ENCODE data around the gene NEXMIF.
"Not testable (repeated sequence)": the region's sequence is repeated elsewhere in the genome, so short reads cannot be mapped to it uniquely, and the experiment has no call there.

The NEXMIF gene

DNA sequence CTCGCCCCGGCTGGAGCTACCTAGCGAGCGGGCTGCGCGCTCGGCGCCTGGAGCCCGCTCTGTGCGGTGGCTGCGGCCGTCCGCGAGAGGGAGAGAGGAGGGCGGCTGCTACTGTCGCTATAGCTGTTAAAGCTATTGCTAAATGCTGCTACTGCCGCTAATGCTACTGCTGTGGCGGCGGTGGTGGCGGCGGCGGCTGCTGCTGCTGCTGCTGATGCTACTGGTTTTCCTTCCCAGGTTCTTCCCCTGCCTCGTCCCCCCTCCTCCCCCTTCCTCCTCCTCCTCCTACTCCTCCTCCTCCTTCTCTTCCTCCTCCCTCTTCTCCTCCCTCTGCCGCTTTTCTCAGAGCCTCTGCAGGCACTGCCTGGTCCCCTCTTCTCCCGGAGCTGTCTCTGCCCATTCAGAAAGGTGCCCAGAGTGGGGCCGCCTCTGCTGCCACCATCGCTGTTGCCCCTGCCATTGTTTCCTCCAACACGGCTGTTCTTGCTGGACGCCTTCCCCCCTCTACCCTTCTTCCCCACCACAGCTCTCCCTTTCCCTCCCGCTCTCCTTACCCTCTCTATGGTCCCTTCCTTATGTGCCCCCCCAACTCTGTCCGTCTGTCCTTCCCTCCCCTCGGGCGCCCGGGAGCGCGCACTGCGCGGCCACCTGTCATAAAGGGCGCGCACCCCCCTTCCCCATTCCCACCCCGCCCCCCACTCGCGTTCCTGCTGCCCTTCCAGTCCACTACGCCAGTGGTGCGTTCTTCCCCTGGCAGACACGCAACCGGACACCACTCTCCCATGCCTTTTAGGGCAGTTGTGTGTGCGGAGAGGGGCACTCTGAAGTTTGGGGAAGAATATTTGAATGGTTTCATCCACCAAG, at the start of gene NEXMIF:
TSS of gene NEXMIF (minus strand) at position 228 of the 864 bp plus-strand sequence.
- DNase-seq (ENCODE audit: low read depth in 2 of 2), result peak in 1 of 2 donors; percentile 12

DNA sequence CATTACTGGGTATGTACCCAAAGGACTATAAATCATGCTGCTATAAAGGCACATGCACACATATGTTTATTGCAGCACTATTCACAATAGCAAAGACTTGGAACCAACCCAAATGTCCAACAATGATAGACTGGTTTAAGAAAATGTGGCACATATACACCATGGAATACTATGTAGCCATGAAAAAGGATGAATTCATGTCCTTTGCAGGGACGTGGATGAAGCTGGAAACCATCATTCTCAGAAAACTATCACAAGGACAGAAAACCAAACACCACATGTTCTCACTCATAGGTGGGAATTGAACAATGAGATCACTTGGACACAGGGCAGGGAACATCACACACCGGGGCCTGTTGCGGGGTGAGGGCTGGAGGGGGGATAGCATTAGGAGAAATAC, 36.7 kb upstream of the NEXMIF start:
- not testable (repeated sequence) for DNase-seq (ENCODE audit: low read depth in 2 of 2)

DNA sequence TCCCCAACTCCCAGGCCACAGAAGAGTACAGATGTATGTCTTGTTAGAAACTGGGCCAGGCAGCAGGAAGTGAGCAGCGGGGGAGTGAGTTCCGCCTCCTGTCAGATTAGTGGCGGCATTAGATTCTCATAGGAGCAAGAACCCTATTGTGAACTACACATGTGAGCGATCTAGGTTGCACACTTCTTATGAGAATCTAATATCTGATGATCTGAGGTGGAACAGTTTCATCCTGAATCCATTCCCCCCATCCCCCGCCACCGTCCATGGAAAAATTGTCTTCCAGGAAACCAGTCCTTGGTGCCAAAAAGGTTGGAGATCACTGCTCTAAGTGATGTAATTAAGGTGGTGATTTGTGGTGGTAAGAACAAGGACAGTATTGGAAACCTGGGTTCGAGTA, 24.5 kb upstream of the NEXMIF start:
- DNase-seq (ENCODE audit: low read depth in 2 of 2), result no peak

DNA sequence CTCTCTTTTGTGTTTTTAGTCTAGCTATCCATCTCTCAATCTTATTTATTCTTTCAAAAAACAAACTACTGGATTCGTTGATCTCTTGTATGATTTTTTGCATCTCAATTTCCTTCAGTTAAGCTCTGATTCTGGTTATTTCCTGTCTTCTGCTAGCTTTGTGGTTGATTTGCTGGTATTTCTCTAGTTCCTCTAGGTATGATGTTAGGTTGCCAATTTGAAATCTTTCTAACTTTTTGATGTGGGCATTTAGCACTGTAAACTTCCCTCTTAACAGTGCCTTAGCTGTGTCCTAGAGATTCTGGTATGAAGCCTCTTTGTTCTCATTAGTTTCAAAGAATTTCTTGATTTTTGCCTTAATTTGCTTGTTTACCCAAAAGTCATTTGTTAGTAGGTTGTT, 15.2 kb upstream of the NEXMIF start:
- DNase-seq (ENCODE audit: low read depth in 2 of 2), result no peak

DNA sequence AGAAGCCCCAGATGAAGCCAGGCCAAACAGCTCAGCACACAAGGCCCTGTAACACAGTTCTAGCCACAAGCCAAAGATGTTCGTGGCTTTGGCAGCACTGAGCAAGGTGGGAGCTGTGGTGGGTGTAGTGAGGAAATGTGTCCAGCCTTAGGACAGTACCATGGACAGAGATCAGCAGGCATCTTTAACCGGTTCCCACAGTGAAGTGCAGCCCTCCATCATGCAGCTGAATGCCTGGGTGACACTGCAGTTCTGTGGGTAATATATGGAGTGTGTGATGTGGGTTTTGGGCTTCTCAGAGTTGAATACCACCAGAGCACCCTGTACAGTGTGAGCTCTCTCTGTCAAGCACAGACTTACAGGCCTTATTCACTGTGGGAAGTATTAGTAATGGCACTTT, 6.0 kb upstream of the NEXMIF start:
- no peak for DNase-seq (ENCODE audit: low read depth in 2 of 2)

- peak in 1 of 2 donors; percentile 23 for DNase-seq (ENCODE audit: low read depth in 2 of 2)
Measured at GRCh38 chrX:74924449-74925224, 615 bp downstream of the NEXMIF start.

DNA sequence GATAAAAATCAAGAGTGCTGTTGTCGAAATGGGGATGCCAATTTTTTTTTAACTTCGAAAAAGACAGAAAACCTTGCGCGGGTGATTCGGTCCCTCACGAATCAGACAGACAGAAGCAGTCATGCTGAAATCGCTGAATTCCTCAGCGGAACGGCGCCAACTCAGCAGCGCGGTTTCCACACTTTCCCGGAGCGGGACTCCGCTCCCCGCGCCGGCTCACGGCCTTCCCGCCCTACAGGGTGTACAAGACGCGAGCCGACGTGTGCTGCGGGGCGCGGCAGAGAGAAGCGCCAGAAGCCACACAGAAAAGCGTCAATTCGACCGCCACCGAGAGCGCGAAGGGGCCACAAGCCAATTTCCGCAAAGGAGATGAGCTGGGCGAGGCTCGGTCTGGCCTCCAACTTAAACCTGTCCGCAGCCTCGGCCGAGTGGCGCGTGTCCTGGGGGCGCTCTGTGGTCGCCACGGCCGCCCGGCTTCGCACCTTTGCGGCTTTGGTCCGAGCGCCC, 1.3 kb downstream of the NEXMIF start:
- peak in 1 of 2 donors; percentile 2 for DNase-seq (ENCODE audit: low read depth in 2 of 2)

GRCh38 chrX:74922922-74923543, 2.2 kb downstream of the NEXMIF start:
- no peak for DNase-seq (ENCODE audit: low read depth in 2 of 2)

GRCh38 chrX:74911494-74911893, 13.8 kb downstream of the NEXMIF start:
- no peak for DNase-seq (ENCODE audit: low read depth in 2 of 2)

DNA sequence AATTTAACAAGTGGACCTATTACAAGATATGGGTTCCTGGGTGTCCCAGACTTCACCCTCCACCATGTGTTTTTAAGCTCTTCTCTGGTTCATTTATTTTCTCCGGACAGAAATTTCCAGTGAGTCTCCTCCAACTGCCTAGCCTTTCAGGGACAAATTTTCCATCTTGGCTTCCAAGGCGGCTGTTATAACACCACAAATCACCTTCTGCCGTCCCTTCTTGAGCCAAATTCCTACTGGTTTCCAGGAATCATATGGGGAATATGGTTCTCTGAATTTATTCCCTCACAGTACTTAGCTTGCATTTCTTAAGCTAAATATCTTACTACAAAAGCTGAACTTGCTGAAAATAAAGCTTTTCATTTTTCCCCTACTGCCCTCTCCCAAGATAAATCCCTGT, 18.8 kb downstream of the NEXMIF start:
- DNase-seq (ENCODE audit: low read depth in 2 of 2), result no peak

DNA sequence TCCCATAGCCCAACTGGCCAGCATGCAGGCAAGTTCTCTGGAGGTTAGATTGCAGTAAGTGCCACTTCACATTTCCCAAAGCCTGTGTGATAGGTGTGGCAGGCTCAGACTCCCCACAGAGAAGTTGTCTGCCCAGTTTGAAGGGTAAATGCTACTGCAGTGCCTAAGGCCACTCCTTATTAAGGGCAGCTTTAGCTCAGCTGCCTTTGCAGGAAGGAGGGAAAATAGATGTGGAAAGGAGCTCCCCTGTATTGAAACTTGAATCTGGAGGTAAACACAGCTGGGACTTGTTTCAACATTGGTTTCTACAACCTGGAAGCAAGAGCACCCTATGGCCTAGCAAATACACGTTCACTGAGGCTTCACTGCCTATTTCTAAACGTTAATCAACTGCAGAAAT, 22.4 kb downstream of the NEXMIF start:
- no peak for DNase-seq (ENCODE audit: low read depth in 2 of 2)

DNA sequence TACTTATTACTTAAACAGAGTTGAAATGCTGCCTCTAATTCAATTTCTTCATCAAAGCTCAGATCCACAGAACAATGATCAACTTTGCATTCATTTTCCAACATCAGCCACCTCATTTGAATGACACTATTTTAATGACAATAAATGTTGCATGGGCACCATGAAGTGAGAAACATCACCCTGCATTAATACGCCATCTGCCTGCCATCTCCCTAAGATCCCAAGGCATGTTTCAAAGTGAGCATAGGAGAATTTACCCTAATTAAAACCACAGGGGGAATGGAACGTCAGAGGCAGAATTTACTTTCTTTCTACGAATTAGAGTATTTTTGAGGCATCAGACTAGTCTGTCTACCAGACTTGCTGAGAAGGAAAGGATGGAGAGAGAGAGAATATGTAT, 32.7 kb downstream of the NEXMIF start:
- no peak for DNase-seq (ENCODE audit: low read depth in 2 of 2)

DNA sequence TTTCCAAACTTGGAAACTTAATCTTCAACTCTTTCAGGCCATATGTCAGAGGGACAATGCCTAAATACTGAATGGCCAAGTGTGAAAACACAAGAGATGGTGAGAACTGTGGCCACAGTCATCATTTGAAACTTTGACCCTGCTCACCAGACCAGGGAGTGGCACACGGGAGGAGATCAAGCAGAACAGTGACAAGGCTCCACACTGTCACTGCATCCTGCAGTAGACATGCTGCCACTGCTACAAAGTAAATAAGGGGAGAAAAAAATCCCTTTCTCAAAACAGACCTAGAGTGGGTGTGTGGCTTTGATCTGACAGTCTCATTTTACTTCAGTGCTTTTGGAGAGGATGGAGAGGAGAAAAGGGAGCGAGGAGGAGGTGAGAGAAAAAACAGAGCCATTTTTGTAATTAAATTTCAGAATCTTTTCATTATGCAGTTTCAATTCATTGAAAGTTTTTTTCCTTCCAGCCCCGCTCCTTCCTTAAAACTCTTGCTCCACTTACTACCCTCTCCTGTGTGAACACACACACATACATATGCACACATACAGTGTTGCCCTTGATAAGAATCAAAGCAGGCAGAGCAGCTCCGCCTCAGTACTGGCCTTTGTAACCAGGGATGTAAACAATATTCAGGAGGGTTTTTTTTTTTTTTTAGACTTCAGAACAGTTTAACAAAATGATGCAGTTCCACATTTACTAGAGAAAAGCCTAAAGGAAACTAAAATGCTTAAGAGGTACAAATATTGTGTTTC, 34.4 kb downstream of the NEXMIF start:
- no peak for DNase-seq (ENCODE audit: low read depth in 2 of 2)

DNA sequence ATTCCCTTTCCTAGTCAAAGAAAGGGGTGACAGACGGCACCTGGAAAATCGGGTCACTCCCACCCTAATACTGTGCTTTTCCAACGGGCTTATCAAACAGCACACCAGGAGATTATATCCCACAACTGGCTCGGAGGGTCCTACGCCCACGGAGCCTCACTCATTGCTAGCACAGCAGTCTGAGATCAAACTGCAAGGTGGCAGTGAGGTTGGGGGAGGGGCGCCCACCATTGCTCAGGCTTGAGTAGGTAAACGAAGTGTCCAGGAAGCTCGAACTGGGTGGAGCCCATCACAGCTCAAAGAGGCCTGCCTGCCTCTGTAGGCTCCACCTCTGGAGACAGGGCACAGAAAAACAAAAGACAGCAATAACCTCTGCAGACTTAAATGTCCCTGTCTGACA, 42.9 kb downstream of the NEXMIF start:
- DNase-seq (ENCODE audit: low read depth in 2 of 2), result not testable (repeated sequence)

DNA sequence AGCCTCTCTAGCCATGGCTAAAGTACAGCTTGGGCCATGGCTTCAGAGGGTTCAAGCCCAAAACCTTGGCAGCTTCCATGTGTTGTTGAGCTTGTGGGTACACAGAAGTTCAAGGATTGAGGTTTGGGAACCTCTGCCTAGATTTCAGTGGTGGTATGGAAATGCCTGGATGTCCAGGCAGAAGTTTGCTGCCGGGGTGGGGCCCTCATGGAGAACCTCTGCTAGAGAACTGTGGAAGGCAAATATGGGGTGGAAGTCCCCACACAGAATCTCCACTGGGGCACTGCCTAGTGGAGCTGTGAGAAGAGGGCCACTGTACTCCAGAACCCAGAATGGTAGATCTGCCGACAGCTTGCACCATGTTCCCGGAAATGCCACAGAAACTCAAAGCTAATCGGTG, 59.5 kb downstream of the NEXMIF start:
- no peak for DNase-seq (ENCODE audit: low read depth in 2 of 2)

- no peak for DNase-seq (ENCODE audit: low read depth in 2 of 2)
Measured at GRCh38 chrX:74853255-74853654, 72.0 kb downstream of the NEXMIF start.

- DNase-seq (ENCODE audit: low read depth in 2 of 2), result no peak
Measured at GRCh38 chrX:74835566-74835965, 89.7 kb downstream of the NEXMIF start.

GRCh38 chrX:74819797-74820196, 105.5 kb downstream of the NEXMIF start:
- DNase-seq (ENCODE audit: low read depth in 2 of 2), result not testable (repeated sequence)

GRCh38 chrX:74814681-74815080, 110.6 kb downstream of the NEXMIF start:
- DNase-seq (ENCODE audit: low read depth in 2 of 2), result no peak

GRCh38 chrX:74804574-74804973, 120.7 kb downstream of the NEXMIF start:
- DNase-seq (ENCODE audit: low read depth in 2 of 2), result no peak

- DNase-seq (ENCODE audit: low read depth in 2 of 2), result no peak
Measured at GRCh38 chrX:74800062-74800461, 125.2 kb downstream of the NEXMIF start.

Measured in stimulated activated CD4-positive, alpha-beta T cell treated with anti-CD3 and anti-CD28 coated beads, Interleukin-1b, Interleukin-23, amount 100 ng/mL, for 4 hours (primary cell).